HepG2 (cell line): ENCODE measurements around the gene EBPL.

Source experiments
- CEBPB ChIP-seq: IDR thresholded peaks from 2 replicates; pipeline ENCODE4 v1.6.1; 2011; ENCODE audit warnings: low read depth, low read length, improper control_type of control experiment, borderline replicate concordance
- CTCF ChIP-seq: sonication (generic); formaldehyde crosslinking; IDR thresholded peaks from 2 replicates; pipeline ENCODE4 v1.5.0; 2020; ENCODE audit warnings: mild to moderate bottlenecking, missing genetic modification reagents, moderate library complexity
- DNMT1 ChIP-seq: sonication (generic); formaldehyde crosslinking; IDR thresholded peaks from 2 replicates; pipeline ENCODE4 v1.5.1; 2020; ENCODE audit warnings: mild to moderate bottlenecking, missing genetic modification reagents
- ERF ChIP-seq: IDR thresholded peaks from 2 replicates; pipeline ENCODE4 v1.6.1; 2018; ENCODE audit warnings: missing biosample characterization, missing genetic modification reagents
- ESRRA ChIP-seq: sonication (generic); formaldehyde crosslinking; IDR thresholded peaks from 2 replicates; pipeline ENCODE4 v1.5.1; 2020; ENCODE audit warnings: mild to moderate bottlenecking, low read depth, missing genetic modification reagents
- ETV6 ChIP-seq: sonication (generic); formaldehyde crosslinking; conservative IDR thresholded peaks from 2 replicates; pipeline ENCODE4 v1.4.0; 2020; ENCODE audit warnings: missing genetic modification reagents
- GATA4 ChIP-seq: sonication (generic); IDR thresholded peaks from 2 replicates; pipeline ENCODE4 v1.6.1; 2016; ENCODE audit warnings: antibody characterized with exemption, low read depth, borderline replicate concordance
- GATAD1 ChIP-seq: IDR thresholded peaks from 2 replicates; pipeline ENCODE4 v1.6.1; 2016; ENCODE audit warnings: missing genetic modification reagents, missing compliant biosample characterization
- KLF15 ChIP-seq: sonication (generic); formaldehyde crosslinking; IDR thresholded peaks from 2 replicates; pipeline ENCODE4 v1.8.1; 2023; ENCODE audit warnings: borderline replicate concordance, mild to moderate bottlenecking, inconsistent platforms, missing genetic modification reagents, mixed read lengths
- NFAT5 ChIP-seq: sonication (generic); formaldehyde crosslinking; IDR thresholded peaks from 2 replicates; pipeline ENCODE4 v1.4.0; 2020; ENCODE audit warnings: missing genetic modification reagents
- ZNF224 ChIP-seq: sonication (generic); formaldehyde crosslinking; IDR thresholded peaks from 2 replicates; pipeline ENCODE4 v1.5.0; 2020; ENCODE audit warnings: mild to moderate bottlenecking, missing genetic modification reagents
- ZNF335 ChIP-seq: sonication (generic); formaldehyde crosslinking; IDR thresholded peaks from 2 replicates; pipeline ENCODE4 v1.4.0; 2020; ENCODE audit warnings: missing genetic modification reagents
- ZNF792 ChIP-seq: IDR thresholded peaks from 2 replicates; pipeline ENCODE4 v1.6.1; 2016
- TF ChIP-seq, protein P1 (sequence below): sonication (generic); formaldehyde crosslinking; IDR thresholded peaks from 2 replicates; pipeline ENCODE4 v1.5.0; 2020; ENCODE audit warnings: missing genetic modification reagents

DNA sequence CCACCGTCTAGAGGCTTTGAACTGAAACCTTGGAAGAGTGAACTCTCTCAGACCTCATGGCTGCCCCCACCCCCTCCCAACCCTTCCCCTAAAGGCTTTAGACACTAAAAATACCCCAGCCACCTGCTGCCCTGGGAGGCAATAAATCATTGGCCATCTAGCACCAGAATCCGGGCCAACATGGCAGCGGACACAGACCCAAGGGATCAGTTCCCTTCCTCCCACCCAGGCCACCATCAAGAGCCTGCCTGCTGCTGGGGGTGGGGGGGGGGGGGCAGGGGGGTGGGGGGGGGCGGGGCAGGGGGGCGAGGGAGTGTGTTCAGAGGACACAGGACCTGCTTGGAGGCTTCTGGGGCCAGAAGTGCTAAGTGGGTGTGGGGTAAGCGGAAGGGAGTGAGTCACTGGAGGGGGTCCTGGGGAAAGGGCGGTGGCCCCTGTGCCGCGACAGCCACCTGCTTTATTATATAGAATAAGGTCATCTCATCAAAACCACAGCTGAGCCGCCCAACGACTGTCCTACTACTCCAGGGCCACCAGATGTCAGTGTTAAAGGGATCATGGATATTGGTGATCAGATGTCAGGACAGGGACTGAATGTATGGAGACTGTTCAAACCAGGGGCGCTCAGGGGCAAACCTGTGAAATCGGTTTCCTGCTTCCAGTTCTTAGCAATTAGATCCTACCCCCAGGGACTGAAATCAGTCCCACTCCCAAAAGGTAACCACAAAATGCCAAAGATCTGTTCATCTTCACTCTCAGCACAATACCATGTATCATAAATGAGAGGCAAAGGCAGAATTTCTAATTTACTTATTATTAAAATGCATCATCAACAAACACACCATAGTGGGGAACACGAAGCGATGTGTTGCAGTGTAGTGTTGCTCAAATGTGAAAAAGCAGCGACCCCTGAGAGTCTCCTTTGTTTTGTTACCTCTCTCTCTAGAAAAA, 38.7 kb downstream of the EBPL start:
- TF ChIP-seq ZNF335 (CRISPR knock-in tag), result no peak
- no peak for TF ChIP-seq NFAT5 (CRISPR knock-in tag)
- no peak for TF ChIP-seq GATAD1 (CRISPR knock-in tag)
- TF ChIP-seq ZNF792, result no peak
- TF ChIP-seq ERF (CRISPR knock-in tag), result no peak
- TF ChIP-seq GATA4, result no peak
- peak; percentile 78 for TF ChIP-seq CTCF (CRISPR knock-in tag)
- TF ChIP-seq CEBPB, result no peak
- no peak for TF ChIP-seq KLF15 (CRISPR knock-in tag)
- no peak for TF ChIP-seq ZNF224
- no peak for TF ChIP-seq ETV6 (CRISPR knock-in tag)
- no peak for TF ChIP-seq ESRRA (CRISPR knock-in tag)
- TF ChIP-seq, protein P1, sequence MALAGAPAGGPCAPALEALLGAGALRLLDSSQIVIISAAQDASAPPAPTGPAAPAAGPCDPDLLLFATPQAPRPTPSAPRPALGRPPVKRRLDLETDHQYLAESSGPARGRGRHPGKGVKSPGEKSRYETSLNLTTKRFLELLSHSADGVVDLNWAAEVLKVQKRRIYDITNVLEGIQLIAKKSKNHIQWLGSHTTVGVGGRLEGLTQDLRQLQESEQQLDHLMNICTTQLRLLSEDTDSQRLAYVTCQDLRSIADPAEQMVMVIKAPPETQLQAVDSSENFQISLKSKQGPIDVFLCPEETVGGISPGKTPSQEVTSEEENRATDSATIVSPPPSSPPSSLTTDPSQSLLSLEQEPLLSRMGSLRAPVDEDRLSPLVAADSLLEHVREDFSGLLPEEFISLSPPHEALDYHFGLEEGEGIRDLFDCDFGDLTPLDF (CRISPR knock-in tag), result no peak
- TF ChIP-seq DNMT1 (CRISPR knock-in tag), result no peak
